ENCODE measurements around the gene COL10A1. TPM values are rescaled to one million over a fixed set of nuclear protein-coding genes. Genes with fewer than 3 reads are reported as not detected.

Gene COL10A1
- total RNA-seq, 1 experiment from 2014 or later = not detected

GRCh38 chr6:116090251-116090650, 35.7 kb downstream of the COL10A1 start:
- POLR2A ChIA-PET (ENCODE audit: low non-redundant PET) = no interaction called here
- no peak for DNase-seq (ENCODE audit: low spot score)
- H3K4me3 ChIP-seq (ENCODE audit: low read depth, low read length, poor library complexity, severe bottlenecking) = no peak overlapping the region
- H3K27me3 ChIP-seq (replicated peaks; ENCODE audit: insufficient read depth, low read depth, low read length, poor library complexity) = no peaks in the 10 kb centered on the region
- no TSS peak for BruUV-seq (replicated peaks)
- no peaks in the 10 kb centered on the region for H3K4me1 ChIP-seq (ENCODE audit: insufficient read depth, low read length, poor library complexity, severe bottlenecking)
- CTCF ChIA-PET = no interaction called here
- TF ChIP-seq CTCF (conservative IDR thresholded peaks at IDR 0.05; ENCODE audit: low read depth, low read length) = no peak
- TF ChIP-seq EZH2 (IDR thresholded peaks at IDR 0.05; ENCODE audit: borderline replicate concordance, low read depth, low read length, poor library complexity, severe bottlenecking) = no peak
- intact Hi-C loops (cut with micrococcal nuclease; ENCODE audit: unreplicated experiment) = no loop called here
- H3K36me3 ChIP-seq (ENCODE audit: insufficient read depth, low read length, poor library complexity, severe bottlenecking) = no peaks in the 10 kb centered on the region
- no peak overlapping the region for H3K27ac ChIP-seq (ENCODE audit: low read depth, low read length, poor library complexity, severe bottlenecking)
- no peaks in the 10 kb centered on the region for H3K9me3 ChIP-seq (ENCODE audit: low read depth, low read length, poor library complexity, severe bottlenecking)

GRCh38 chr6:116088946-116089345, 37.0 kb downstream of the COL10A1 start:
- intact Hi-C loops (cut with micrococcal nuclease; ENCODE audit: unreplicated experiment) = no loop called here
- ChIA-PET CTCF (no interaction called here), POLR2A (ENCODE audit: low non-redundant PET) (no interaction called here)
- no peaks in the 10 kb centered on the region for H3K36me3 ChIP-seq (ENCODE audit: insufficient read depth, low read length, poor library complexity, severe bottlenecking)
- no peak overlapping the region for H3K27ac ChIP-seq (ENCODE audit: low read depth, low read length, poor library complexity, severe bottlenecking)
- TF ChIP-seq CTCF (conservative IDR thresholded peaks at IDR 0.05; ENCODE audit: low read depth, low read length) = no peak
- no peak for TF ChIP-seq EZH2 (IDR thresholded peaks at IDR 0.05; ENCODE audit: borderline replicate concordance, low read depth, low read length, poor library complexity, severe bottlenecking)
- no peaks in the 10 kb centered on the region for H3K4me1 ChIP-seq (ENCODE audit: insufficient read depth, low read length, poor library complexity, severe bottlenecking)
- H3K9me3 ChIP-seq (ENCODE audit: low read depth, low read length, poor library complexity, severe bottlenecking) = no peaks in the 10 kb centered on the region
- no peaks in the 10 kb centered on the region for H3K27me3 ChIP-seq (replicated peaks; ENCODE audit: insufficient read depth, low read depth, low read length, poor library complexity)
- H3K4me3 ChIP-seq (ENCODE audit: low read depth, low read length, poor library complexity, severe bottlenecking) = no peak overlapping the region
- no peak for DNase-seq (ENCODE audit: low spot score)
- no TSS peak for BruUV-seq (replicated peaks)

- H3K27me3 ChIP-seq (replicated peaks; ENCODE audit: insufficient read depth, low read depth, low read length, poor library complexity) = no peaks in the 10 kb centered on the region
- H3K4me1 ChIP-seq (ENCODE audit: insufficient read depth, low read length, poor library complexity, severe bottlenecking) = no peaks in the 10 kb centered on the region
- ChIA-PET POLR2A (ENCODE audit: low non-redundant PET) (no interaction called here), CTCF (interaction anchor here (0.6 kb wide), 1 partner anchor 11 kb away, joined by 5 read pairs; no protein-coding TSS in a partner anchor)
- no peak overlapping the region for H3K27ac ChIP-seq (ENCODE audit: low read depth, low read length, poor library complexity, severe bottlenecking)
- DNase-seq (ENCODE audit: low spot score) = no peak
- H3K4me3 ChIP-seq (ENCODE audit: low read depth, low read length, poor library complexity, severe bottlenecking) = no peak overlapping the region
- H3K36me3 ChIP-seq (ENCODE audit: insufficient read depth, low read length, poor library complexity, severe bottlenecking) = no peaks in the 10 kb centered on the region
- no peak for TF ChIP-seq CTCF (conservative IDR thresholded peaks at IDR 0.05; ENCODE audit: low read depth, low read length)
- no peak for TF ChIP-seq EZH2 (IDR thresholded peaks at IDR 0.05; ENCODE audit: borderline replicate concordance, low read depth, low read length, poor library complexity, severe bottlenecking)
- no peaks in the 10 kb centered on the region for H3K9me3 ChIP-seq (ENCODE audit: low read depth, low read length, poor library complexity, severe bottlenecking)
- intact Hi-C loops (cut with micrococcal nuclease; ENCODE audit: unreplicated experiment) = no loop called here
- no TSS peak for BruUV-seq (replicated peaks)
These were observed 38.4 kb downstream of the COL10A1 start for GRCh38 chr6:116087437-116088027.

Data from A673 (cell line).